ENCODE measurements around the gene GMCL2.

GMCL2 gene

DNA sequence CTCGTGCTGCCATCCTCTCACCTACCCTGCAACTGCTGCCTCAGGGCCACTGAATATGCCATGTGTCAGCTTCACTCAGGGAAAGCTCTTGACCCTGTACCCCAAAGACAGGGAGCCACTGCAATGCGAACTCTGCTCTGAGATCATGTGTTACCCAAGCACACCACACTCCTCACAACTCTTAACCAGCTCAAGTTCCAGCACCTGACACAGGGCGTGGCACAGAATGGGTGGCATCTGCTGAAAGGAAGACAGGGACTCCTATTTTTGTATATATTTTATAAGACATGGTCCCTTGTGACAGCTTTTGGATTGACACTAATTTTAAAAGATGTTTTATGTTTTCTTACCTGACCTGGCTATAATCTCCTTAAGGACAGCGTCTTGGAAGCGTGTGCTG is 34.7 kb upstream of the GMCL2 start:
- H3K27ac ChIP-seq = no peak overlapping the region
- no peak for TF ChIP-seq CTCF (conservative IDR thresholded peaks at IDR 0.05)

GRCh38 chr5:178221282-178221681 is 34.1 kb upstream of the GMCL2 start:
- no peak overlapping the region for H3K27ac ChIP-seq
- TF ChIP-seq CTCF (conservative IDR thresholded peaks at IDR 0.05) = no peak

DNA sequence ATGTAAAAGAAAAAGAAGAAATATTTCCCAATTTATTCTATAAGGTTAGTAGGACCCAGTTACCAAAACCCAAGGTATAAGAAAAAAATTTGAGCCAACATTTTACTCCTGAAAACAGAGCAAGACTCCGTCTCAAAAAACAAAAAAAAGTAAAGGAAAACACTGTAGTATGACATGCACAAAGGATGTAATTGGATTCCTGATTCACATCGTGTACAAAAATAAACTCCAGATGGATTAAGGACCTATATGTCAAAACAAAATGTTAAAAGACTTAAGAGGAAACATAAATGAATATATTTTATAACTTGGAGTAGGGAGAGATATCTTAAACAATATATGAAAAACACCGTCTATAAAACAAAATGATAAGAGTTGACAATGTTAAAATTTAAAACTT is 31.7 kb upstream of the GMCL2 start:
- H3K27ac ChIP-seq = no peak overlapping the region
- TF ChIP-seq CTCF (conservative IDR thresholded peaks at IDR 0.05) = no peak

GRCh38 chr5:178218237-178218776 is 31.1 kb upstream of the GMCL2 start:
- no peak for TF ChIP-seq CTCF (conservative IDR thresholded peaks at IDR 0.05)
- no peak overlapping the region for H3K27ac ChIP-seq

- H3K27ac ChIP-seq = no peak overlapping the region
- no peak for TF ChIP-seq CTCF (conservative IDR thresholded peaks at IDR 0.05)
Observed at GRCh38 chr5:178216779-178217178, 29.6 kb upstream of the GMCL2 start.

- no peak overlapping the region for H3K27ac ChIP-seq
- no peak for TF ChIP-seq CTCF (conservative IDR thresholded peaks at IDR 0.05)
Observed at GRCh38 chr5:178216088-178216534, 28.9 kb upstream of the GMCL2 start.

DNA sequence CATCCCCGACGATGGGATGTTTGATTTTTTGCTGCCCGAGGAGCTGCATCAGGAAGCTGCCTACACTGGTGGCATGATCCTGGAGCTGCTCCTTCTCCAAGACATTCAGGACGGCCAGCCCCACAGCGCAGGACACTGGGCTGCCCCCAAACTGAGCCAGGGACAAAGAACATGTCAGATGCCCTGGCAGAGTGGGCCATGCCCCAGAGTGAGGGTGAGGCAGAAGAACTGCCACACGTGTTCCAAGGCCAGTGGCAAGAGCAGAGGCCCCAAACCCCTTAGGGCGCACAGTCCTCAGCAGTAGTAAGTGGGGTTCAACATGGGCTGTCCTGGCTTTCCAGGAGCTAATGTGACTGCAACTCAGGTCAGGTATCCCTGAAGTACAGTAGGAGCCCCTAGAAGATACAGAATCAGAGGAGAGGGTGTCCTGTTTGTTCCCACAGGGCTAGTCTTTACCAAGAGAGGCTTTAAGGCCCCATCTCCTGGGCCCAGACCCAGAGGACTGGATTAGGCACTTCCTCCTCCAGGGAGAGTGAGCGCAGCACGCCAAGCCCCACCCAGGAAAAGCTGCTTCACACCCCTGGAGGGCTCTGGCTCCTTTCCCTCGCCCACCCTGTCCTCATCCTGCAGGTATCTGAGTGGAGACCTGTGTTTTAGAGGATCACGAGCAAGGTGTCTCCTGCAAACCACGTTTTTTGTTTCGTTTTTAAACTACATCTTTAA is 28.3 kb upstream of the GMCL2 start:
- no peak for TF ChIP-seq CTCF (conservative IDR thresholded peaks at IDR 0.05)
- H3K27ac ChIP-seq = no peak overlapping the region
